Ascending aorta (tissue), 2 donors: ENCODE measurements around the gene STIL. TPM values are rescaled to one million over a fixed set of nuclear protein-coding genes. Genes with fewer than 3 reads are reported as not detected.

Experiments used
- DNase-seq, 2 donors: peaks; one replicate each; pipeline ENCODE4 v3.0.0-alpha.2; 2019; ENCODE audit warnings: low spot score in 2 of 2
- H3K27ac ChIP-seq, 2 donors: fragments of 200-600 bp; sonication (generic); one replicate each; pipeline ENCODE4 v1.5.1; 2016 to 2017; ENCODE audit warnings: mild to moderate bottlenecking in 1 of 2
- H3K27me3 ChIP-seq: fragments of 200-600 bp; sonication (generic); one replicate; pipeline ENCODE4 v1.5.1; 2017
- H3K36me3 ChIP-seq, 2 donors: fragments of 200-600 bp; sonication (generic); one replicate each; pipeline ENCODE4 v1.5.1; 2016
- H3K4me1 ChIP-seq, 2 donors: fragments of 200-600 bp; sonication (generic); one replicate each; pipeline ENCODE4 v1.5.1; 2016 to 2017; ENCODE audit warnings: mild to moderate bottlenecking in 1 of 2
- H3K4me3 ChIP-seq, 2 donors: fragments of 200-600 bp; sonication (generic); one replicate each; pipeline ENCODE4 v1.5.1; 2016 to 2017; ENCODE audit warnings: mild to moderate bottlenecking in 1 of 2
- H3K9me3 ChIP-seq, 2 donors: fragments of 200-600 bp; sonication (generic); one replicate each; pipeline ENCODE4 v1.5.1; 2016
- CTCF ChIP-seq, 3 experiments: fragments of 200-600 bp in 2 of 3; fragments of 450-650 bp in 1 of 3; sonication (generic) in 2 of 3; IDR thresholded peaks; one replicate each; pipeline ENCODE4 v1.5.1; 2016 to 2019; ENCODE audit warnings: antibody characterized with exemption in 3 of 3, mild to moderate bottlenecking in 1 of 3, moderate library complexity in 1 of 3
- intact Hi-C: fragments of 100-400 bp; cut with DNase I; formaldehyde crosslinking; loops from one replicate; pipeline ENCODE4 v1.15.1; 2023
- total RNA-seq: library from RNA; depleted of rRNA; stranded (reverse); fragments of >200 nt; gene quantifications from one replicate; pipeline ENCODE4 v1.1.0, GENCODE V29; 2016

The STIL gene
- total RNA-seq, 1 donor from 2014 or later, result 0.11 TPM

GRCh38 chr1:47211796-47212269 is 102.1 kb downstream of the STIL start:
- Histone ChIP-seq H3K27ac (no peak overlapping the region), H3K4me1 (no peaks in the 10 kb centered on the region), H3K9me3 (no peaks in the 10 kb centered on the region), H3K27me3 (no peaks in the 10 kb centered on the region), H3K4me3 (no peak overlapping the region), H3K36me3 (no peaks in the 10 kb centered on the region)
- no peak for TF ChIP-seq CTCF (IDR thresholded peaks at IDR 0.05)
- DNase-seq, result peak in 1 of 2 donors; percentile 73
- intact Hi-C loops, result no loop called here

- Histone ChIP-seq H3K27ac (no peak overlapping the region), H3K27me3 (no peaks in the 10 kb centered on the region), H3K4me1 (no peaks in the 10 kb centered on the region), H3K36me3 (no peaks in the 10 kb centered on the region), H3K4me3 (no peak overlapping the region), H3K9me3 (no peaks in the 10 kb centered on the region)
- TF ChIP-seq CTCF (IDR thresholded peaks at IDR 0.05), result no peak
- no peak for DNase-seq
- intact Hi-C loops, result no loop called here
Observed at GRCh38 chr1:47210666-47211065, 103.3 kb downstream of the STIL start.

GRCh38 chr1:47209725-47210325 is 104.1 kb downstream of the STIL start:
- no peak for TF ChIP-seq CTCF (IDR thresholded peaks at IDR 0.05)
- intact Hi-C loops, result no loop called here
- Histone ChIP-seq H3K36me3 (no peaks in the 10 kb centered on the region), H3K4me1 (no peaks in the 10 kb centered on the region), H3K4me3 (no peak overlapping the region), H3K9me3 (no peaks in the 10 kb centered on the region), H3K27me3 (no peaks in the 10 kb centered on the region), H3K27ac (no peak overlapping the region)
- peak in 1 of 2 donors; percentile 18 for DNase-seq

GRCh38 chr1:47209091-47209490 is 104.9 kb downstream of the STIL start:
- no peaks in the 10 kb centered on the region for H3K27me3 ChIP-seq
- DNase-seq, result peak in 1 of 2 donors; percentile 25
- H3K4me1 ChIP-seq, result no peaks in the 10 kb centered on the region
- H3K36me3 ChIP-seq, result no peaks in the 10 kb centered on the region
- H3K27ac ChIP-seq, result no peak overlapping the region
- H3K4me3 ChIP-seq, result no peak overlapping the region
- no peaks in the 10 kb centered on the region for H3K9me3 ChIP-seq
- no peak for TF ChIP-seq CTCF (IDR thresholded peaks at IDR 0.05)
- intact Hi-C loops, result no loop called here

- no peak overlapping the region for H3K4me3 ChIP-seq
- no peak for TF ChIP-seq CTCF (IDR thresholded peaks at IDR 0.05)
- no peaks in the 10 kb centered on the region for H3K36me3 ChIP-seq
- DNase-seq, result peak in 1 of 2 donors; percentile 56
- intact Hi-C loops, result no loop called here
- no peaks in the 10 kb centered on the region for H3K27me3 ChIP-seq
- no peaks in the 10 kb centered on the region for H3K4me1 ChIP-seq
- H3K9me3 ChIP-seq, result no peaks in the 10 kb centered on the region
- H3K27ac ChIP-seq, result no peak overlapping the region
Observed at GRCh38 chr1:47208374-47208850, 105.5 kb downstream of the STIL start.
